ENCODE measurements around the gene SLC26A3.

SLC26A3 gene

GRCh38 chr7:107815254-107815882 is 12.3 kb upstream of the SLC26A3 start:
- FAIRE-seq = peak; percentile 95

- no peak for FAIRE-seq
Measured at GRCh38 chr7:107813524-107813923, 10.5 kb upstream of the SLC26A3 start.

DNA sequence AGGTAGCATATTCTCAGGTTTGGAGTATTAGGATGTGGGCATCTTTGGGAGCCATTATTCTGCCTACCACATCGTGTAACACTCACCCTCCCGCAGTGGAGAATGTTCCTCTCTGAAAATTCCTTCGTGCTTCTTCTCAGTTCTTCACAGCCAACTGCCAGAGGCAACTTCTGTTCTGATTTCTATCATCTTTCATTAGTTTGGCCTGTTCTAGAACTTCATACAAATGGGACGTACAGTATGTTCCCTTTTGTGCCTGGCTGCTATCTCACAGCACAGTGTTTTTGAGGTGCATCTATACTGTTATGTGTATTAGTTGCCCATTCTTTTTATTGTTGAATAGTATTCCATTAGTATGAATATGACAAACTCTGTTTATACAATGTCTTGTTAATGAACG is 8.9 kb upstream of the SLC26A3 start:
- FAIRE-seq = no peak

DNA sequence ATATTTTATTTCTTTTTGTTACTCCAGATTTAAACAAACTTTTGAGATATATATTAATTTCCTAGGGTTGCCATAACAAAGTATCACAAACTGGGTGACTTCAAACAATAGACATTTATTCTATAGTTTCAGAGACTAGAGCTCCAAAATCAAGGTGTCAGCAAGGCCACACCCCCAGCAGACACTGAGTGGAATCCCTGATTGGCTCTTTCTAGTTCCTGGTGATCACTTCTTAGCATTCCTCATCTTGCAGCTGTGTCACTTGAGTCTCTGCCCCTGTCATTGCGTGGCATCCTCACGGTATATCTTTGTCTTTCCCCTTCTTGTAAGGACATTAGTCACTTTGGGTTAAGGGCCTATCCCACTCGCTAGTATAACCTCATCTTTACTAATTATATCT is 7.6 kb upstream of the SLC26A3 start:
- no peak for FAIRE-seq

- no peak for FAIRE-seq
Measured at GRCh38 chr7:107809179-107809578, 6.2 kb upstream of the SLC26A3 start.

GRCh38 chr7:107799647-107800264 is 3.3 kb downstream of the SLC26A3 start:
- FAIRE-seq = peak; percentile 78

GRCh38 chr7:107792364-107792763 is 10.7 kb downstream of the SLC26A3 start:
- no peak for FAIRE-seq

- no peak for FAIRE-seq
Measured at GRCh38 chr7:107789647-107790046, 13.4 kb downstream of the SLC26A3 start.

GRCh38 chr7:107788662-107789061 is 14.4 kb downstream of the SLC26A3 start:
- FAIRE-seq = no peak

DNA sequence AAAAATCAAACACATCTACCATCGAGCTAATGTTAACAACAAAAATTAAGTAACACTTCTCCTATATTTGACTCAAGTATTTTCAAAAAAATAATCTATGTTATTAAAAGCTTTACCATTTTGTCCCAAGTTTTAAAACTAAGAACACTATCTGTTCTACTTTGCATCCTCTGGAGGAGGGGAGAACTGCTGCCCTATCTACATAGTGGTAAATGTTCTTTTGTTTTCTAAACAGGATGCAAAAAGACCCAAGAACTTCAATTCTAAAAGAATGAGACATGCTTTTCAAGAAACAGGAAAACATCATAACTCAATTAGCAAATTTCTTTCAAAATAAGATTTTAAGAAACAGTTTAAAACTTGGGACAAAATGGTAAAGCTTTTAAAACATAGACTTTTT is 14.8 kb downstream of the SLC26A3 start:
- FAIRE-seq = no peak

- no peak for FAIRE-seq
Measured at GRCh38 chr7:107785926-107786325, 17.1 kb downstream of the SLC26A3 start.

DNA sequence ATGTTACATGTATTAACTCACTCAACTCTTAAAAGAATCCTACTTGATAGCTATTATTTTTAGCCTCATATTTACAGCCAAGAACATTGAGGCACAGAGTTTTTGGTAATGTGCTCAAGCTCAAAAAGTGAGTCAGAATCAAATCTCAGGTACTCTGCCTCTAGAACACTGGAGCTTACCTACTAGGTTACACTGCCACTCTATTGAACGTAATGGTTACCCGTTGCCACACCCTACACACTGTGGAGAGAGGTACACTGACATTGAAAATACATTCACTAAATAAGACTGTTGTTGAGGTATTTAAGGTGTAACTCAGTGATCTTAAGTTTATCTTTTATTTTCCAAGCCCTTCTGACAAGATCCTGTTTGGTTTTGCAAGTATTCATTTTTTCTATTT is 17.9 kb downstream of the SLC26A3 start:
- no peak for FAIRE-seq

GRCh38 chr7:107783648-107784047 is 19.4 kb downstream of the SLC26A3 start:
- no peak for FAIRE-seq

DNA sequence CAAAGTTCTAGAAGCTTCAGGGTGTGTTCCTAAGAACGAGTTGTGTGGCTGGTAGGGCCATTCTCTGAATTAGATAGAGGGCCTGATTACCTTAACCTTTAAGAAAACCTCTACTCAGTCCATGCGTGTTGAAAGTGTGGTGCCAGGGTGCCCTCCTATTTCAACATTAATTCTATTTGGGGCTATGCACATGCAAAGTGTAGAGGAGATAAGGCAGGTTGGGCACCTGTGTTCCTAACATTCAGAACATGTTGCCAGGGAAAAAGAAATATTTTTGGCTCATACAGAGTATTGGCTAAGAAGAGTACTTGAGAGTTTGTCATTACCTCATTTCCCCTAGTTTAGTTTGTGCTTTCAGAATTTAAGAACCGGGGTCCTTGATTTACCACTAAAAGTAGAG is 20.6 kb downstream of the SLC26A3 start:
- no peak for FAIRE-seq

- FAIRE-seq = no peak
Measured at GRCh38 chr7:107779647-107780099, 23.4 kb downstream of the SLC26A3 start.

GRCh38 chr7:107778283-107778682 is 24.7 kb downstream of the SLC26A3 start:
- no peak for FAIRE-seq

DNA sequence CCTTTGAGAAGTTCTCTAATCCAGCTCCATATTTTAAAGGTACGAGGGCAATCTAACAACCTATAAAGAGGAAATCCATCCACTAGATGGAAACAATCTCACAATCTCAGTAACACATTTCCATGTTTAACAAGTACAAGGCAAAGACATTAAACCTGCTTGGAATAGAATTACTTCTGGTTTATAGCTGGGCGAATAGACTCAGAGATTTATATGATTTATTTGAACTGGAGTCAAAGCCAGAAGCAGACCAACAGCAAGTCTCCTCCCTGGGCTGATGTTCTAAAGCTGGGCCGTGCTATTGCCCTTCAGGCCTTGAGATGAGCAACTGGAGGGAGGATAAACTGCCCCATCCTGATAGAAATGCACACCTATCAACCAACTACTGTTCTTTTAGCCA is 25.3 kb downstream of the SLC26A3 start:
- FAIRE-seq = no peak

DNA sequence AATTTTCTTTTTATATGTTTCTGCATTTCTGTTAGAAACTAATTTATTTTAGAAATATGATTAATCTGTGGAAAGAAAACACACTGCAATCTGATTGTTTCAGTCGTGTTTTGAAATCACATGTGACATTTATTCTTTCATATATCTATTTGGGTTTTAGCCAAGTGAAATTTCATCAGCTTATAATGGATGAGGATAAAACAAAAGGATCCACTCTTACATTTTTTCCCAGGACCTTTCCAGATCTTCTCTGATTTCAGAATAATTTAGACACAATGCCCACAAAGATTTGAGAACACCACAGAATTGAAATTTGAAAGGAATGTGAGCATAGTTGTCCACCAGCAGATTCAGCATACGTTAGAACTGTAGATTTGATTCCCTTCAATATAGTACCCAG is 30.0 kb downstream of the SLC26A3 start:
- FAIRE-seq = no peak

GRCh38 chr7:107768263-107768662 is 34.8 kb downstream of the SLC26A3 start:
- FAIRE-seq = no peak

DNA sequence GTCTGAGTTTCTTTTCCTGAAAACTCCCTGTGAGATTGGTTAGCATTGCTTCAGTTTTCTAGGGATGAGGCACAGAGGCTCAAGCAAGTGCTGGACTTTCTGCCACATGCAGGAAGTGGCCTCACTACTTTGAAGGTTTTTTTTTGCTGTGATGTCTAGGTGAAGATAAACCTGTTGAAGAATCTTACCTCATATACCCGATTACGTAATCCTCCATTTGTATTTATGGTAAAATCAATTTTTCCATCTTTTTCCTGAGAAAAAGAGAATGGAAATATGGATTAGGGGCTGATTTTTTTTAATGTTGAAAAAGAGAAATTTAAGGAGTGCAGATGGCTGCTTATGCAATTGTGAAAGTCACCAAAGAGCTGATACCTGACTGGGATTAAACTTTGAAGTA is 35.6 kb downstream of the SLC26A3 start:
- no peak for FAIRE-seq

- no peak for FAIRE-seq
Measured at GRCh38 chr7:107758667-107759066, 44.4 kb downstream of the SLC26A3 start.

DNA sequence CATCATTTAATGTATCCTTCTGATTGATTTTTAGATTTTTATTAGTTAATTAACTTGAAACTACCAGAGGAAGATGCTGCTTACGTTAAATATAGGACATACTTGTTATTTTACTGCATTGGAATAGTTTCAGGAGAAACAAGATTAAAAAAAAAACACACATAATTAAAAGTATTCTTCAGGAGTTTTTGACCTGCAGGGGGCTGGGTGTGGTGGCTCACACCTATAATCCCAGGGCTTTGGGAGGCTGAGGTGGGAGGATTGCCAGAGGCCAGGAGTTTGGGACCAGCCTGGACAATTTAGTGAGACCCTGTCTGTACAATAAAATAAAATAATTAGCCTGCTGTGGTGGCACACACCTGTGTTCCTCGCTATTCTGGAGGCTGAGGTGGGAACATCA is 48.4 kb downstream of the SLC26A3 start:
- no peak for FAIRE-seq

DNA sequence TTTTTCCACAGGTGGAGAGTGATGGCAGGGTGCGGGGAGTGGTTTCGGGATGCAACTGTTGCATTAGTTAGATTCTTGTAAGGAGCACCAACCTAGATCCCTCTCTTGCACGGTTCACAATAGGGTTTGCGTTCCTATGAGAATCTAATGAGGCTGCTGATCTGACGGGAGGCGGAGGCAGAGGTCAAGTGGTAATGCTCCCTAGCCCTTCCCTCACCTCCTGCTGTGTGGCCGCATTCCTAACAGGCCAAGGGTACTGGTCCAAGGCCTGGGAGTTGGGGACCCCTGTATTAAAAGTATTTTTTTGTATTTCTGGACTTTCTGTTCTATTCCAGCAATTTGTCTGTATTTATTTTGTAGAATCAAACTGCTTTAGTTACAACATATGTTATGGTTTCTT is 51.9 kb downstream of the SLC26A3 start:
- no peak for FAIRE-seq

GRCh38 chr7:107746006-107746405 is 57.0 kb downstream of the SLC26A3 start:
- FAIRE-seq = no peak

DNA sequence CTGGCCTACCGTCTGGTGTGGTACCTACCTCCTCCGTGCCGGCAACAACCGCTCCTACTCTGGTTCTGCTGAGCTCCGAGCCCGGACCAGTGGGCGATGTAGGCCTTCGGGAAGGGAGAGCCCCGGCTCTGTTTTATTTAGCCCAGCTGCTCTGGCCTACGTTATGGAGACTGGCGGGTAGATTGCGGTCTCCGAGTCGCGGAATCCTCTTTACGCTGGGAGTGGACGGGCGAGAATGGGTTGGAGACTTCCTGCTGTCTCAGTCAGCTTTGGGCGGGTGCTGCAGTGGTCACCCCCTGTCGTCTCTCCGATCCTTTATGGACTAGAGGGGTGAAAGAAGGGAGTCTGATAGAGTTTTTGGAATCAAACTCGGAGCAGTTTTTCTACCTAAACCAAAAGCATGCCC is 58.7 kb downstream of the SLC26A3 start:
- FAIRE-seq = no peak
